Panc1 (cell line): ENCODE data around the gene RALGPS1. TPM values are rescaled to one million over a fixed set of nuclear protein-coding genes. Genes with fewer than 3 reads are reported as not detected.

ENCODE experiments used
- ATAC-seq: fragments of 200-7000 bp; cut with Tn5 transposase; 2 replicates; pipeline ENCODE4 v1.9.1; 2020; ENCODE audit warnings: mild to moderate bottlenecking, moderate library complexity
- BruUV-seq: library from RNA; stranded (reverse); fragments of 400-500 nt; replicated peaks from 2 replicates; lab custom pipeline; 2021; lab: Mats Ljungman, UMichigan
- CTCF ChIA-PET: fragments of 300-600 bp; sonication (Branson Sonifier 250); formaldehyde crosslinking; loops from one replicate; lab custom pipeline; 2022; ENCODE audit warnings: antibody characterized with exemption; lab: Charles Lee
- POLR2A ChIA-PET: fragments of 300-600 bp; sonication (Branson Sonifier 250); formaldehyde crosslinking; loops from one replicate; lab custom pipeline; 2022; ENCODE audit warnings: antibody characterized with exemption; lab: Charles Lee
- DNase-seq: peaks from one replicate; pipeline ENCODE4 v3.0.0-alpha.2; 2010; ENCODE audit warnings: low read depth, low spot score
- H3K27ac ChIP-seq: 2 replicates; pipeline ENCODE4 v1.5.1; 2011; ENCODE audit warnings: mild to moderate bottlenecking, low read length, inconsistent platforms
- H3K27me3 ChIP-seq: fragments of 200-500 bp; sonication (Bioruptor generic); 2 replicates; pipeline ENCODE4 v1.6.0; 2014; ENCODE audit warnings: low read length, inconsistent platforms; ENCODE audit not compliant: control insufficient read depth, insufficient read depth
- H3K36me3 ChIP-seq: fragments of 200-500 bp; sonication (Bioruptor generic); 2 replicates; pipeline ENCODE4 v1.5.1; 2014; ENCODE audit warnings: inconsistent platforms, mild to moderate bottlenecking, low read length, moderate library complexity; ENCODE audit not compliant: control insufficient read depth, insufficient read depth
- H3K4me1 ChIP-seq: 2 replicates; pipeline ENCODE4 v1.5.1; 2011; ENCODE audit warnings: inconsistent platforms, mild to moderate bottlenecking, low read length, moderate library complexity; ENCODE audit not compliant: control insufficient read depth, insufficient read depth
- H3K4me3 ChIP-seq, 2 experiments: 2 replicates each; pipeline ENCODE4 v1.5.1; 2011 to 2012; ENCODE audit warnings: low read depth in 2 of 2, low read length in 2 of 2, mild to moderate bottlenecking in 2 of 2, inconsistent platforms in 1 of 2, moderate library complexity in 1 of 2
- H3K9me3 ChIP-seq: fragments of 200-500 bp; sonication (Bioruptor generic); 2 replicates; pipeline ENCODE4 v1.5.1; 2014; ENCODE audit warnings: low read depth, mild to moderate bottlenecking, inconsistent platforms, low read length, moderate library complexity; ENCODE audit not compliant: control insufficient read depth, insufficient read depth
- POLR2AphosphoS5 ChIP-seq: IDR thresholded peaks from 2 replicates; pipeline ENCODE4 v1.6.1; 2012; ENCODE audit warnings: mild to moderate bottlenecking, low read depth, low read length, moderate library complexity
- SIN3A ChIP-seq: IDR thresholded peaks from 2 replicates; pipeline ENCODE4 v1.6.1; 2012; ENCODE audit warnings: low read depth, mild to moderate bottlenecking, low read length, moderate library complexity, borderline replicate concordance; ENCODE audit not compliant: insufficient read depth
- TCF7L2 ChIP-seq: IDR thresholded peaks from 2 replicates; pipeline ENCODE4 v1.6.1; 2011; ENCODE audit warnings: mild to moderate bottlenecking, low read depth, low read length, inconsistent platforms
- in situ Hi-C: cut with HindIII; loops from 2 replicates; pipeline ENCODE4 v1.10.0; 2016; ENCODE audit warnings: low sequenced_read_pairs, low pct_unique_long_range_greater_than_20kb
- intact Hi-C: fragments of 100-400 bp; cut with micrococcal nuclease; formaldehyde crosslinking; loops from one replicate; pipeline ENCODE4 v1.10.0; 2022; ENCODE audit not compliant: unreplicated experiment
- total RNA-seq: library from RNA; stranded (reverse); gene quantifications from one replicate; pipeline ENCODE4 v1.2.1, GENCODE V29; 2021; ENCODE audit not compliant: unreplicated experiment
- TF ChIP-seq, protein P1 (sequence below): fragments of 450-650 bp; IDR thresholded peaks from 2 replicates; pipeline ENCODE4 v1.5.1; 2017; ENCODE audit warnings: mild to moderate bottlenecking
- TF ChIP-seq, protein P2 (sequence below), 2 experiments: IDR thresholded peaks; 2 replicates each; pipeline ENCODE4 v1.6.1; 2011 to 2012; ENCODE audit warnings: low read depth in 2 of 2, control low read depth in 1 of 2, low read length in 1 of 2, mild to moderate bottlenecking in 1 of 2, moderate library complexity in 1 of 2; ENCODE audit not compliant: insufficient read depth in 1 of 2

Gene RALGPS1
- total RNA-seq, 1 experiment from 2014 or later = 7.2 TPM

DNA sequence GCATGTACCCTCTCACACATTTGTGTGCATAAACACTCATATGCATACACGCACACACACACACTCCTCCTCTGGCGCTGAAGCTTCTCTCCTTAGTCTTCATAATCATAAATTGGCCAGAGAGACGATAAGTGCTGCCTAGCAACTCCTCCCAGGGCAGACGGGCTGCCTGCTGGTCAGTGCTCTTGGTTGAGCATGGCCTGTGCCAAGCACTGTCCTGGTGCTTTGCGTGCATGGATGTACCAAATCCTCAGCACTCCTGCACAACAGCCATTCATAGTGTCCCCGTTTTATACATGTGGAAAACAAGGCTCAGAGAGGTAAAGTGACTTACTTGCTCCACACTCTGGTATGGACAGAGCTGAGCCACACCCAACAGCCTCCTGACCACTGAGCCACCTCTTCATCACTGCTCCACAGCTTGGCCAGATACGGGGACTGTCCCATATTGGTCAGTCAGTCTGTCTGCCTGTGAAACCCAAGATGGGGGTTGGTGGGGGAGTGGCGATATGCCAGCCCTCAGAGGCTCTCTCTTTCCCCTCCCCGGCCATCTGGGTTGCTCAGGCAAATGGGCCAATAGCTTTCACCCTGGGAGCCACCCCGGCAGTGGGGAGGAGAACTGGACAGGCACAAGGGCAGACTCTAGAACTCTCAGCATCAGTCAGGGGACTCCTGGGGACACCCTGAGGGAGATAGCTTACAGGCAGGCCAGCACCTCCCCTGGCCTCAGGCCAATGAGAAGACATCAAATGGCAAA, 285.7 kb downstream of the RALGPS1 start:
- H3K27me3 ChIP-seq = no peaks in the 10 kb centered on the region
- no peak for ATAC-seq
- H3K4me1 ChIP-seq = 0 out of 2 replicates have a peak, but pooled peaks cover 2% of the 10 kb centered on the region
- in situ Hi-C loops (no loop called here), intact Hi-C loops (no loop called here)
- TF ChIP-seq TCF7L2 = no peak
- no peak for TF ChIP-seq POLR2AphosphoS5
- TF ChIP-seq, protein P1, sequence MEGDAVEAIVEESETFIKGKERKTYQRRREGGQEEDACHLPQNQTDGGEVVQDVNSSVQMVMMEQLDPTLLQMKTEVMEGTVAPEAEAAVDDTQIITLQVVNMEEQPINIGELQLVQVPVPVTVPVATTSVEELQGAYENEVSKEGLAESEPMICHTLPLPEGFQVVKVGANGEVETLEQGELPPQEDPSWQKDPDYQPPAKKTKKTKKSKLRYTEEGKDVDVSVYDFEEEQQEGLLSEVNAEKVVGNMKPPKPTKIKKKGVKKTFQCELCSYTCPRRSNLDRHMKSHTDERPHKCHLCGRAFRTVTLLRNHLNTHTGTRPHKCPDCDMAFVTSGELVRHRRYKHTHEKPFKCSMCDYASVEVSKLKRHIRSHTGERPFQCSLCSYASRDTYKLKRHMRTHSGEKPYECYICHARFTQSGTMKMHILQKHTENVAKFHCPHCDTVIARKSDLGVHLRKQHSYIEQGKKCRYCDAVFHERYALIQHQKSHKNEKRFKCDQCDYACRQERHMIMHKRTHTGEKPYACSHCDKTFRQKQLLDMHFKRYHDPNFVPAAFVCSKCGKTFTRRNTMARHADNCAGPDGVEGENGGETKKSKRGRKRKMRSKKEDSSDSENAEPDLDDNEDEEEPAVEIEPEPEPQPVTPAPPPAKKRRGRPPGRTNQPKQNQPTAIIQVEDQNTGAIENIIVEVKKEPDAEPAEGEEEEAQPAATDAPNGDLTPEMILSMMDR = no peak
- TF ChIP-seq SIN3A = no peak
- TF ChIP-seq, protein P2, sequence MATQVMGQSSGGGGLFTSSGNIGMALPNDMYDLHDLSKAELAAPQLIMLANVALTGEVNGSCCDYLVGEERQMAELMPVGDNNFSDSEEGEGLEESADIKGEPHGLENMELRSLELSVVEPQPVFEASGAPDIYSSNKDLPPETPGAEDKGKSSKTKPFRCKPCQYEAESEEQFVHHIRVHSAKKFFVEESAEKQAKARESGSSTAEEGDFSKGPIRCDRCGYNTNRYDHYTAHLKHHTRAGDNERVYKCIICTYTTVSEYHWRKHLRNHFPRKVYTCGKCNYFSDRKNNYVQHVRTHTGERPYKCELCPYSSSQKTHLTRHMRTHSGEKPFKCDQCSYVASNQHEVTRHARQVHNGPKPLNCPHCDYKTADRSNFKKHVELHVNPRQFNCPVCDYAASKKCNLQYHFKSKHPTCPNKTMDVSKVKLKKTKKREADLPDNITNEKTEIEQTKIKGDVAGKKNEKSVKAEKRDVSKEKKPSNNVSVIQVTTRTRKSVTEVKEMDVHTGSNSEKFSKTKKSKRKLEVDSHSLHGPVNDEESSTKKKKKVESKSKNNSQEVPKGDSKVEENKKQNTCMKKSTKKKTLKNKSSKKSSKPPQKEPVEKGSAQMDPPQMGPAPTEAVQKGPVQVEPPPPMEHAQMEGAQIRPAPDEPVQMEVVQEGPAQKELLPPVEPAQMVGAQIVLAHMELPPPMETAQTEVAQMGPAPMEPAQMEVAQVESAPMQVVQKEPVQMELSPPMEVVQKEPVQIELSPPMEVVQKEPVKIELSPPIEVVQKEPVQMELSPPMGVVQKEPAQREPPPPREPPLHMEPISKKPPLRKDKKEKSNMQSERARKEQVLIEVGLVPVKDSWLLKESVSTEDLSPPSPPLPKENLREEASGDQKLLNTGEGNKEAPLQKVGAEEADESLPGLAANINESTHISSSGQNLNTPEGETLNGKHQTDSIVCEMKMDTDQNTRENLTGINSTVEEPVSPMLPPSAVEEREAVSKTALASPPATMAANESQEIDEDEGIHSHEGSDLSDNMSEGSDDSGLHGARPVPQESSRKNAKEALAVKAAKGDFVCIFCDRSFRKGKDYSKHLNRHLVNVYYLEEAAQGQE (IDR thresholded peaks at IDR 0.05; ENCODE audit: insufficient read depth in 1 of 2, low read depth in 2 of 2, low read length in 1 of 2) = no peak
- no peak for DNase-seq
- no peaks in the 10 kb centered on the region for H3K36me3 ChIP-seq
- no peaks in the 10 kb centered on the region for H3K9me3 ChIP-seq
- ChIA-PET POLR2A (no interaction called here), CTCF (no interaction called here)
- no TSS peak for BruUV-seq
- no peak overlapping the region for H3K27ac ChIP-seq
- no peak overlapping the region for H3K4me3 ChIP-seq

DNA sequence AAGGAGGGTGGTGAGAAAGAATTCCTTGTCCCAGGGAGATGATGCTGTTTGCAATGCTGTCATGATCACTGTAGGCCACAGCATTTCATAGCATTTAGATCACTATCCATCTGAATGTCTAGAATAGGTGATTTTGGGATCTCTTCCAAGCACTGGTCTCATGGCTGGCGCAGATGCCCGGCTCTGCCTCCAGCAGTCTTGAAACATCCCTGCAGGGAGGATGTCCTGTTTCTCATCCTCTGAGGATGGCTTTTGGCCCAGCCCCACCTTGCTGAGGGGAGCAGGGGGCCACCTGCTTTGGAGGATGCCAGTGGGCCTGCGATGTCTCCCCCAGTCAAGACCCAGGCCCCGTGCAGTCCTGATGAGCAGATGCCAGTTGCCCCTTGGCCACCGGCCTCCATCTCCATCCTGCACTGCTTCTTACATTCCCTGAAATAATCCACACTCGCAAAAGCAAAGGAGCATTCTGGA, 286.5 kb downstream of the RALGPS1 start:
- intact Hi-C loops (no loop called here), in situ Hi-C loops (no loop called here)
- Histone ChIP-seq H3K27me3 (no peaks in the 10 kb centered on the region), H3K36me3 (no peaks in the 10 kb centered on the region), H3K4me1 (0 out of 2 replicates have a peak, but pooled peaks cover 2% of the 10 kb centered on the region), H3K9me3 (no peaks in the 10 kb centered on the region), H3K27ac (no peak overlapping the region), H3K4me3 (no peak overlapping the region)
- TF ChIP-seq, protein P2 (IDR thresholded peaks at IDR 0.05; ENCODE audit: insufficient read depth in 1 of 2, low read depth in 2 of 2, low read length in 1 of 2) = no peak
- TF ChIP-seq TCF7L2 (no peak), SIN3A (no peak), POLR2AphosphoS5 (no peak)
- TF ChIP-seq, protein P1 = no peak
- POLR2A ChIA-PET = no interaction called here
- DNase-seq (no peak), ATAC-seq (no peak)
- CTCF ChIA-PET = no interaction called here
- BruUV-seq = no TSS peak
